Mesangial cell (primary cell): ENCODE data around the gene NPIPB12. TPM values are rescaled to one million over a fixed set of nuclear protein-coding genes. Genes with fewer than 3 reads are reported as not detected.

Experiments used
- total RNA-seq: library from RNA; depleted of rRNA; stranded (reverse); fragments of >200 nt; gene quantifications from 2 replicates; pipeline ENCODE4 v1.2.3, GENCODE V29; 2015

The NPIPB12 gene
- total RNA-seq: 6.5 and 14.8 TPM in 2 replicates

GRCh38 chr16:29506308-29506707 lies at the start of gene NPIPB12:
TSS of gene NPIPB12 (minus strand) at chr16:29506408.

GRCh38 chr16:29459706-29460646 lies 46.2 kb downstream of the NPIPB12 start, which contains the start of gene SULT1A4:
TSS of gene SULT1A4 (plus strand) at chr16:29459913. CDS start at chr16:29461386, 1,473 bp downstream.

DNA sequence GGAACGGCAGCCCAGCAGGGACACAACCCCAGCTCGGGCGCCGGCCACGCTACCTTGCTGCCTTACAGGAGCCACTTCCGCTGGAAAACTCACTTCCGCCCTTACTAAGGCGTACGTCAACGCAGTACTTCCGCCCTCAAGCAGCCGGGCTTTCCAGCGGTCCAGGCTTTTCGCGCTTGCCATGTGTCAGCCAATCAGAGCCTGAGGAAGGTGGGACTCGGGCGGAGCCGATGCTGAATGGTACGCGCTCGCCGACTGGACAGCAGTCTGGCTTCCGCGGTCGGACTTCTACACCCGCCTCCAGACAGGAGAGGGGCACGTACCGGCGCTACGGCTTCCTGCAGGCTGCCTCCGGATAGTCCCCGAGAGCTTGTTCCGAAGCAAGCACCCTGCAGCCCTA lies 51.9 kb downstream of the NPIPB12 start, which contains the start of the genes BOLA2 and SLX1B:
BOLA2 (minus strand) TSS at position 83 of the 400 bp plus-strand sequence. CDS start 98 bp downstream, outside the sequence.
SLX1B (plus strand) TSS at position 265 of the 400 bp plus-strand sequence.

Other genes starting within 250 kb of the NPIPB12 start
- under 0.01 and 0.25 TPM in 2 replicates for gene NPIPB11, start 99.7 kb downstream of the NPIPB12 start, total RNA-seq
- 17.2 and 36.0 TPM in 2 replicates for gene BOLA2, start 52.1 kb downstream of the NPIPB12 start, total RNA-seq
- gene SLX1B, start 51.9 kb downstream of the NPIPB12 start, total RNA-seq: 32.5 and 48.1 TPM in 2 replicates
- gene SULT1A4, start 46.5 kb downstream of the NPIPB12 start, total RNA-seq: 1.4 and 2.1 TPM in 2 replicates
- 0.25 and 0.49 TPM in 2 replicates for gene SPN, start 156.8 kb upstream of the NPIPB12 start, total RNA-seq
- gene QPRT, start 172.8 kb upstream of the NPIPB12 start, total RNA-seq: 124 and 265 TPM in 2 replicates
- gene C16orf54, start 239.6 kb upstream of the NPIPB12 start, total RNA-seq: under 0.01 TPM in 1 of 2 replicates, not detected in the other